AG04450 (cell line): ENCODE data around the gene APOA4. TPM values are rescaled to one million over a fixed set of nuclear protein-coding genes. Genes with fewer than 3 reads are reported as not detected.

Experiments used
- CTCF ChIA-PET: fragments of 300-600, 350-600 bp; formaldehyde crosslinking; extraction: SDS; loops from one replicate; lab custom pipeline; 2022; ENCODE audit warnings: antibody characterized with exemption, inconsistent platforms; lab: Charles Lee
- POLR2A ChIA-PET: fragments of 350-600 bp; formaldehyde crosslinking; extraction: SDS; loops from one replicate; lab custom pipeline; 2021; ENCODE audit warnings: antibody characterized with exemption, inconsistent platforms; lab: Yijun Ruan, JAX
- DNase-seq: peaks from one replicate; pipeline ENCODE4 v3.0.0-alpha.2; 2011; ENCODE audit warnings: low read depth, low spot score
- H3K27ac ChIP-seq: one replicate; pipeline ENCODE4 v1.5.1; 2012; ENCODE audit warnings: low read depth, low read length, control low read depth
- H3K27me3 ChIP-seq: one replicate; pipeline ENCODE4 v1.6.0; 2012; ENCODE audit warnings: low read length; ENCODE audit not compliant: control insufficient read depth, insufficient read depth
- H3K4me3 ChIP-seq: 2 replicates; pipeline ENCODE4 v1.5.1; 2011; ENCODE audit warnings: mild to moderate bottlenecking, low read depth, low read length, control low read depth
- H3K9me3 ChIP-seq: 2 replicates; pipeline ENCODE4 v1.5.1; 2012; ENCODE audit warnings: low read length; ENCODE audit not compliant: control insufficient read depth, insufficient read depth
- CTCF ChIP-seq: IDR thresholded peaks from 2 replicates; pipeline ENCODE4 v1.5.1; 2011; ENCODE audit warnings: low read depth, low read length, control low read depth, inconsistent platforms
- polyA plus RNA-seq: library from polyadenylated mRNA; depleted of rRNA; stranded (reverse); fragments of >200 nt; gene quantifications from 2 replicates; pipeline ENCODE4 v1.2.3, GENCODE V29; 2011

The APOA4 gene
- polyA plus RNA-seq, 1 experiment, result not detected

GRCh38 chr11:116852261-116853031, 29.3 kb upstream of the APOA4 start:
- POLR2A ChIA-PET, result interaction anchor here (1.0 to 1.3 kb wide), 3 partner anchors 9 to 30 kb away, joined by 3 to 5 read pairs (median 4); partner anchors contain the start of gene APOA4
- TF ChIP-seq CTCF, result no peak
- no peak overlapping the region for H3K4me3 ChIP-seq
- CTCF ChIA-PET, result interaction anchor here (1.0 to 3.5 kb wide), 5 partner anchors 12 to 254 kb away, joined by 3 to 22 read pairs (median 8); partner anchors contain the start of gene APOA5
- H3K9me3 ChIP-seq, result no peaks in the 10 kb centered on the region
- peak overlapping the region; percentile 39 for H3K27ac ChIP-seq
- no peaks in the 10 kb centered on the region for H3K27me3 ChIP-seq
- DNase-seq, result no peak

- Histone ChIP-seq H3K27me3 (no peaks in the 10 kb centered on the region), H3K9me3 (no peaks in the 10 kb centered on the region), H3K27ac (peak overlapping the region; percentile 39), H3K4me3 (no peak overlapping the region)
- CTCF ChIA-PET, result interaction anchor here (1.1 to 3.3 kb wide), 4 partner anchors 15 to 254 kb away, joined by 4 to 22 read pairs (median 6); partner anchors contain the start of gene APOA5
- POLR2A ChIA-PET, result no interaction called here
- no peak for TF ChIP-seq CTCF
- DNase-seq, result no peak
Observed at GRCh38 chr11:116851626-116852025, 28.5 kb upstream of the APOA4 start.

- no peak for TF ChIP-seq CTCF
- POLR2A ChIA-PET, result no interaction called here
Observed at GRCh38 chr11:116849486-116849885, 26.4 kb upstream of the APOA4 start.

GRCh38 chr11:116849060-116849459, 26.0 kb upstream of the APOA4 start:
- Histone ChIP-seq H3K27ac (no peak overlapping the region), H3K4me3 (no peak overlapping the region), H3K9me3 (no peaks in the 10 kb centered on the region), H3K27me3 (no peaks in the 10 kb centered on the region)
- CTCF ChIA-PET, result interaction anchor here (1.0 to 2.3 kb wide), 4 partner anchors 8 to 257 kb away, joined by 3 to 8 read pairs (median 6); partner anchors contain the start of gene APOA5
- POLR2A ChIA-PET, result no interaction called here
- TF ChIP-seq CTCF, result no peak
- no peak for DNase-seq

More at GRCh38 chr11:116849486-116849885, 26.4 kb upstream of the APOA4 start:
- no peak for DNase-seq
- CTCF ChIA-PET, result interaction anchor here (1.0 to 2.3 kb wide), 4 partner anchors 8 to 58 kb away, joined by 3 to 8 read pairs (median 6); partner anchors contain the start of gene APOA5
- Histone ChIP-seq H3K27ac (no peak overlapping the region), H3K9me3 (no peaks in the 10 kb centered on the region), H3K27me3 (no peaks in the 10 kb centered on the region), H3K4me3 (no peak overlapping the region)

- H3K9me3 ChIP-seq, result no peaks in the 10 kb centered on the region
- H3K27me3 ChIP-seq, result no peaks in the 10 kb centered on the region
- no peak overlapping the region for H3K27ac ChIP-seq
- CTCF ChIA-PET, result interaction anchor here (0.9 to 2.3 kb wide), 5 partner anchors 12 to 259 kb away, joined by 3 to 8 read pairs (median 4); partner anchors contain the start of gene APOA5
- POLR2A ChIA-PET, result interaction anchor here (0.6 kb wide), 1 partner anchor 378 kb away, joined by 3 read pairs; no protein-coding TSS in a partner anchor
- H3K4me3 ChIP-seq, result no peak overlapping the region
- TF ChIP-seq CTCF, result no peak
- DNase-seq, result no peak
Observed at GRCh38 chr11:116847612-116848011, 24.5 kb upstream of the APOA4 start.
